T-cell (primary cell): ENCODE data around the gene JAML. TPM values are rescaled to one million over a fixed set of nuclear protein-coding genes. Genes with fewer than 3 reads are reported as not detected.

Source experiments
- ATAC-seq, 4 experiments: fragments of 200-7000 bp in 3 of 4; fragments of 150-1000 bp in 1 of 4; cut with Tn5 transposase; replicated peaks in 1 of 4; 1 replicate in 3 of 4; 2 replicates in 1 of 4; pipeline ENCODE4 v1.10.0; 2021; ENCODE audit warnings: moderate library complexity in 3 of 4, mild to moderate bottlenecking in 2 of 4, moderate number of reproducible peaks in 1 of 4
- CTCF ChIA-PET, 2 donors: fragments of 300-600 bp; sonication (Branson Sonifier 250); formaldehyde crosslinking; loops; one replicate each; lab custom pipeline; 2022; ENCODE audit warnings: antibody characterized with exemption in 2 of 2; lab: Charles Lee
- POLR2A ChIA-PET, 2 donors: fragments of 300-600 bp; sonication (Branson Sonifier 250); formaldehyde crosslinking; loops; one replicate each; lab custom pipeline; 2022; ENCODE audit warnings: antibody characterized with exemption in 2 of 2; lab: Charles Lee
- DNase-seq, 35 experiments: peaks; one replicate each; pipeline versions ENCODE4 v3.0.0 to v3.0.0-alpha.2; 2013 to 2023
- H3K27ac ChIP-seq: one replicate; pipeline ENCODE4 v1.5.1; 2013; ENCODE audit warnings: low read length
- H3K27me3 ChIP-seq, 2 experiments: replicated peaks in 1 of 2; 1 replicate in 1 of 2; 2 replicates in 1 of 2; pipeline versions ENCODE4 v1.6.1 to v1.7.0; 2013; ENCODE audit warnings: low read length in 1 of 2, mixed read lengths in 1 of 2; ENCODE audit not compliant: control insufficient read depth in 2 of 2, insufficient read depth in 2 of 2; ENCODE audit errors: extremely low read depth in 1 of 2
- H3K36me3 ChIP-seq, 2 donors: 1 replicate in 1 of 2; 2 replicates in 1 of 2; pipeline versions ENCODE4 v1.6.1 to v1.7.0; 2013; ENCODE audit warnings: low read length in 1 of 2; ENCODE audit not compliant: control insufficient read depth in 2 of 2, insufficient read depth in 1 of 2; ENCODE audit errors: extremely low read depth in 1 of 2
- H3K4me1 ChIP-seq, 2 experiments: 1 replicate in 1 of 2; 2 replicates in 1 of 2; pipeline versions ENCODE4 v1.6.1 to v1.7.0; 2013; ENCODE audit warnings: low read length in 2 of 2, mixed read lengths in 1 of 2; ENCODE audit not compliant: insufficient read depth in 2 of 2, control insufficient read depth in 1 of 2; ENCODE audit errors: extremely low read depth in 1 of 2
- H3K4me3 ChIP-seq, 2 donors: 1 replicate in 1 of 2; 2 replicates in 1 of 2; pipeline versions ENCODE4 v1.5.1 to v1.7.0; 2013; ENCODE audit warnings: mild to moderate bottlenecking in 2 of 2, low read length in 1 of 2, moderate library complexity in 1 of 2; ENCODE audit not compliant: control insufficient read depth in 1 of 2; ENCODE audit errors: extremely low read depth in 1 of 2
- H3K9me3 ChIP-seq: 2 replicates; pipeline ENCODE4 v1.7.0; 2013
- H3K27ac Mint-ChIP-seq, 2 donors: one replicate each; pipeline ENCODE4 v1.8.0; 2020 to 2021; ENCODE audit warnings: mild to moderate bottlenecking in 2 of 2, mixed read lengths in 2 of 2
- H3K27me3 Mint-ChIP-seq, 2 donors: one replicate each; pipeline ENCODE4 v1.8.0; 2021 to 2022; ENCODE audit warnings: mixed read lengths in 2 of 2
- H3K36me3 Mint-ChIP-seq: one replicate; pipeline ENCODE4 v1.8.0; 2021; ENCODE audit warnings: mixed read lengths
- H3K4me1 Mint-ChIP-seq, 3 donors: one replicate each; pipeline ENCODE4 v1.8.0; 2020 to 2022; ENCODE audit warnings: mixed read lengths in 3 of 3, mild to moderate bottlenecking in 1 of 3
- H3K4me3 Mint-ChIP-seq, 3 donors: one replicate each; pipeline ENCODE4 v1.8.0; 2020 to 2022; ENCODE audit warnings: mild to moderate bottlenecking in 3 of 3, mixed read lengths in 3 of 3, moderate library complexity in 3 of 3
- H3K9me3 Mint-ChIP-seq, 3 donors: one replicate each; pipeline ENCODE4 v1.8.0; 2020 to 2022; ENCODE audit warnings: mixed read lengths in 3 of 3
- WGBS: methylation state at CpG from one replicate; pipeline ENCODE4 v1.1.5; 2013; ENCODE audit warnings: missing lambda C conversion rate; ENCODE audit not compliant: insufficient coverage; 5-methylcytosine and 5-hydroxymethylcytosine counted together
- total RNA-seq, 35 experiments: library from RNA in 6 of 35; stranded (reverse) in 6 of 35; fragments of 120-200 nt in 1 of 35; gene quantifications; one replicate each; pipeline versions ENCODE4 v1.2.1 to v1.2.4 and lab custom pipeline; 2013 to 2026

JAML gene
- total RNA-seq, 5 donors from 2014 or later (not counting 1 experiment from before 2014, with no cell fraction given) = 60.8 to 165 (median 95.8) TPM

- CTCF ChIA-PET = interaction anchor here (0.6 to 1.5 kb wide), 6 partner anchors 9 to 360 kb away, joined by 3 to 10 read pairs (median 4); partner anchors contain the start of genes JAML (in 1 of the 2) and MPZL2 (in 1 of the 2)
- ATAC-seq (peak in 3 of 4 experiments; percentile 47 to 58 (median 50)), DNase-seq (peak in 3 of 35 experiments; percentile 26 to 52 (median 27))
- Histone ChIP-seq H3K36me3 (peaks cover 0 to 27% of the 10 kb centered on the region in 2 donors), H3K27ac (peak overlapping the region; percentile 76), H3K4me3 (no peak overlapping the region), H3K27me3 (no peaks in the 10 kb centered on the region), H3K4me1 (peaks cover 42 to 69% of the 10 kb centered on the region in 2 experiments), H3K9me3 (no peaks in the 10 kb centered on the region)
- Mint-ChIP-seq H3K4me3 (peak overlapping the region; percentile 48 to 91 (median 76)), H3K4me1 (peaks cover 89 to 90% (median 89%) of the 10 kb centered on the region in 3 donors), H3K36me3 (peaks cover 48% of the 10 kb centered on the region), H3K27me3 (no peaks in the 10 kb centered on the region), H3K27ac (peak overlapping the region; percentile 91 to 95), H3K9me3 (no peaks in the 10 kb centered on the region)
- no CpG with 5 or more reads among the region's 3 CpGs for WGBS
- POLR2A ChIA-PET = interaction anchor here in 1 of 2 donors (0.6 to 1.6 kb wide), 2 partner anchors 13 to 45 kb away, joined by 3 read pairs; no protein-coding TSS in a partner anchor
Observed at GRCh38 chr11:118215262-118215661, 9.5 kb downstream of the JAML start.

- 44% methylated on average over 3 of the region's 6 CpGs for whole genome bisulfite sequencing
Observed at GRCh38 chr11:118214210-118214914, 10.4 kb downstream of the JAML start.

GRCh38 chr11:118213781-118214180, 11.0 kb downstream of the JAML start:
- ATAC-seq (no peak), DNase-seq (no peak)
- ChIA-PET POLR2A (interaction anchor here (0.5 to 1.8 kb wide), 8 partner anchors 11 to 521 kb away, joined by 3 to 10 read pairs (median 4); partner anchors contain the start of genes JAML (in 1 of the 2) and MPZL3 (in 1 of the 2)), CTCF (interaction anchor here (1.1 to 1.3 kb wide), 3 partner anchors 15 to 82 kb away, joined by 3 to 6 read pairs (median 5); no protein-coding TSS in a partner anchor)
- Mint-ChIP-seq H3K9me3 (no peaks in the 10 kb centered on the region), H3K4me3 (peak overlapping the region in 1 of 3 donors; percentile 91), H3K27ac (peak overlapping the region; percentile 57 to 91), H3K36me3 (peaks cover 44% of the 10 kb centered on the region), H3K27me3 (no peaks in the 10 kb centered on the region), H3K4me1 (peaks cover 81 to 85% (median 81%) of the 10 kb centered on the region in 3 donors)
- Histone ChIP-seq H3K36me3 (peaks cover 0 to 42% of the 10 kb centered on the region in 2 donors), H3K27ac (no peak overlapping the region), H3K4me3 (no peak overlapping the region), H3K9me3 (no peaks in the 10 kb centered on the region), H3K27me3 (no peaks in the 10 kb centered on the region), H3K4me1 (peaks cover 42 to 57% of the 10 kb centered on the region in 2 experiments)
- no CpG with 5 or more reads among the region's 2 CpGs for WGBS

More at GRCh38 chr11:118214210-118214914, 10.4 kb downstream of the JAML start:
- no peak overlapping the region for H3K27ac ChIP-seq
- Mint-ChIP-seq H3K4me1 (peaks cover 82 to 86% (median 82%) of the 10 kb centered on the region in 3 donors), H3K27ac (peak overlapping the region; percentile 91 to 95), H3K9me3 (no peaks in the 10 kb centered on the region), H3K27me3 (no peaks in the 10 kb centered on the region), H3K4me3 (peak overlapping the region; percentile 48 to 91 (median 76)), H3K36me3 (peaks cover 42% of the 10 kb centered on the region)
- ChIA-PET POLR2A (interaction anchor here (0.5 to 1.8 kb wide), 11 partner anchors 10 to 1362 kb away, joined by 3 to 10 read pairs (median 4); partner anchors contain the start of genes JAML (in 1 of the 2) and MPZL3 (in 1 of the 2)), CTCF (interaction anchor here (0.6 to 1.3 kb wide), 9 partner anchors 10 to 443 kb away, joined by 3 to 6 read pairs (median 4); partner anchors contain the start of genes JAML (in 1 of the 2), MPZL2 (in 1 of the 2) and MPZL3 (in 1 of the 2))
- H3K4me3 ChIP-seq = no peak overlapping the region
- H3K36me3 ChIP-seq = peaks cover 0 to 36% of the 10 kb centered on the region in 2 donors
- ATAC-seq = no peak
- no peaks in the 10 kb centered on the region for H3K27me3 ChIP-seq
- H3K9me3 ChIP-seq = no peaks in the 10 kb centered on the region
- no peak for DNase-seq
- H3K4me1 ChIP-seq = peaks cover 42 to 60% of the 10 kb centered on the region in 2 experiments

GRCh38 chr11:118213201-118213600, 11.6 kb downstream of the JAML start:
- peaks cover 45% of the 10 kb centered on the region for H3K36me3 Mint-ChIP-seq
- no peaks in the 10 kb centered on the region for H3K27me3 Mint-ChIP-seq
- H3K9me3 Mint-ChIP-seq = no peaks in the 10 kb centered on the region
- no peak for DNase-seq
- ATAC-seq = no peak
- no peak overlapping the region for H3K4me3 ChIP-seq
- ChIA-PET POLR2A (interaction anchor here in 1 of 2 donors (1.8 kb wide), 1 partner anchor 13 kb away, joined by 6 read pairs; no protein-coding TSS in a partner anchor), CTCF (interaction anchor here in 1 of 2 donors (1.1 kb wide), 1 partner anchor 14 kb away, joined by 3 read pairs; no protein-coding TSS in a partner anchor)
- H3K4me1 Mint-ChIP-seq = peaks cover 77 to 79% (median 79%) of the 10 kb centered on the region in 3 donors
- WGBS = no CpG with 5 or more reads among the region's 4 CpGs
- peak overlapping the region; percentile 20 to 91 for H3K27ac Mint-ChIP-seq
- peaks cover 0 to 43% of the 10 kb centered on the region in 2 donors for H3K36me3 ChIP-seq
- H3K9me3 ChIP-seq = no peaks in the 10 kb centered on the region
- H3K27ac ChIP-seq = no peak overlapping the region
- no peaks in the 10 kb centered on the region for H3K27me3 ChIP-seq
- H3K4me3 Mint-ChIP-seq = peak overlapping the region in 1 of 3 donors; percentile 91
- peaks cover 42 to 54% of the 10 kb centered on the region in 2 experiments for H3K4me1 ChIP-seq

- H3K4me1 Mint-ChIP-seq = peaks cover 77 to 79% (median 78%) of the 10 kb centered on the region in 3 donors
- H3K4me3 Mint-ChIP-seq = peak overlapping the region in 1 of 3 donors; percentile 91
- Histone ChIP-seq H3K9me3 (no peaks in the 10 kb centered on the region), H3K36me3 (peaks cover 0 to 46% of the 10 kb centered on the region in 2 donors), H3K27ac (no peak overlapping the region), H3K4me3 (no peak overlapping the region), H3K27me3 (no peaks in the 10 kb centered on the region), H3K4me1 (peaks cover 41 to 50% of the 10 kb centered on the region in 2 experiments)
- WGBS = 85% methylated on average over 2 of the region's 2 CpGs
- CTCF ChIA-PET = interaction anchor here in 1 of 2 donors (0.6 to 1.1 kb wide), 2 partner anchors 14 to 49 kb away, joined by 3 read pairs; no protein-coding TSS in a partner anchor
- H3K36me3 Mint-ChIP-seq = peaks cover 49% of the 10 kb centered on the region
- POLR2A ChIA-PET = interaction anchor here in 1 of 2 donors (1.8 kb wide), 1 partner anchor 13 kb away, joined by 6 read pairs; no protein-coding TSS in a partner anchor
- H3K27ac Mint-ChIP-seq = peak overlapping the region; percentile 20 to 91
- no peaks in the 10 kb centered on the region for H3K9me3 Mint-ChIP-seq
- ATAC-seq (no peak), DNase-seq (no peak)
- no peaks in the 10 kb centered on the region for H3K27me3 Mint-ChIP-seq
Observed at GRCh38 chr11:118212781-118213191, 12.0 kb downstream of the JAML start.
